NK-92 (cell line): ENCODE data around the gene MESD.

Source experiments
- DNase-seq: peaks from one replicate; lab custom pipeline; 2025; ENCODE audit not compliant: unreplicated experiment; lab: John Stamatoyannopoulos, UW

The MESD gene

GRCh38 chr15:80912673-80913072, 76.9 kb downstream of the MESD start:
- no peak for DNase-seq

GRCh38 chr15:80911821-80912220, 77.8 kb downstream of the MESD start:
- DNase-seq: no peak

- no peak for DNase-seq
These were observed 83.4 kb downstream of the MESD start for GRCh38 chr15:80906159-80906766.

GRCh38 chr15:80904998-80905397, 84.6 kb downstream of the MESD start:
- DNase-seq: no peak

- no peak for DNase-seq
These were observed 87.3 kb downstream of the MESD start for GRCh38 chr15:80902298-80902801.

- DNase-seq: no peak
These were observed 91.6 kb downstream of the MESD start for GRCh38 chr15:80898040-80898439.
